Loucy (cell line): ENCODE results near the gene MACROH2A1.
A peak's percentile ranks its signal among the peaks of the same experiment; 100 is the strongest.

Source experiments
- H2AFZ ChIP-seq: fragments of 200-600 bp; sonication (generic); 2 replicates; pipeline ENCODE4 v1.6.0; 2016; ENCODE audit warnings: antibody characterized with exemption, mild to moderate bottlenecking, low read length, moderate library complexity
- H3F3A ChIP-seq: fragments of 200-600 bp; 2 replicates; pipeline ENCODE4 v1.6.0; 2016; ENCODE audit warnings: antibody characterized with exemption, low read depth, mild to moderate bottlenecking
- H3K27me3 ChIP-seq: fragments of 200-600 bp; sonication (generic); 2 replicates; pipeline ENCODE4 v1.6.1; 2014; ENCODE audit warnings: low read length, mild to moderate bottlenecking; ENCODE audit not compliant: insufficient read depth, poor library complexity, severe bottlenecking
- H3K36me3 ChIP-seq: fragments of 200-600 bp; sonication (generic); 2 replicates; pipeline ENCODE4 v1.6.1; 2016; ENCODE audit warnings: low read length; ENCODE audit not compliant: insufficient read depth
- H3K4me1 ChIP-seq: fragments of 200-600 bp; sonication (generic); 2 replicates; pipeline ENCODE4 v1.5.1; 2014; ENCODE audit warnings: low read length, mild to moderate bottlenecking; ENCODE audit not compliant: insufficient read depth, poor library complexity, severe bottlenecking
- H3K4me2 ChIP-seq: fragments of 200-600 bp; sonication (generic); 2 replicates; pipeline ENCODE4 v1.6.0; 2014; ENCODE audit warnings: antibody characterized with exemption, low read length, low read depth, mild to moderate bottlenecking; ENCODE audit not compliant: poor library complexity, severe bottlenecking
- H3K4me3 ChIP-seq: fragments of 200-600 bp; sonication (generic); 2 replicates; pipeline ENCODE4 v1.5.1; 2014; ENCODE audit warnings: low read length, mild to moderate bottlenecking, mixed read lengths; ENCODE audit not compliant: poor library complexity, severe bottlenecking
- H3K79me2 ChIP-seq: fragments of 200-600 bp; sonication (generic); 2 replicates; pipeline ENCODE4 v1.6.1; 2014; ENCODE audit warnings: low read length; ENCODE audit not compliant: insufficient read depth
- H3K9ac ChIP-seq: fragments of 200-600 bp; sonication (generic); 2 replicates; pipeline ENCODE4 v1.6.0; 2014; ENCODE audit warnings: mild to moderate bottlenecking, low read depth, low read length, moderate library complexity; ENCODE audit not compliant: poor library complexity, severe bottlenecking
- H3K9me2 ChIP-seq: fragments of 200-600 bp; sonication (generic); replicated peaks from 2 replicates; pipeline ENCODE4 v1.6.1; 2016; ENCODE audit warnings: low read depth, low read length, mixed read lengths
- H3K9me3 ChIP-seq: fragments of 200-600 bp; sonication (generic); 2 replicates; pipeline ENCODE4 v1.6.1; 2014; ENCODE audit warnings: mild to moderate bottlenecking, antibody characterized with exemption, low read length, low read depth; ENCODE audit not compliant: insufficient read depth
- H4K20me1 ChIP-seq: fragments of 200-600 bp; sonication (generic); 2 replicates; pipeline ENCODE4 v1.6.0; 2014; ENCODE audit warnings: antibody characterized with exemption, low read length, mild to moderate bottlenecking; ENCODE audit not compliant: insufficient read depth, poor library complexity, severe bottlenecking
- CTCF ChIP-seq: fragments of 200-600 bp; sonication (generic); conservative IDR thresholded peaks from 2 replicates; pipeline ENCODE4 v1.5.1; 2014; ENCODE audit warnings: mild to moderate bottlenecking, antibody characterized with exemption, low read length
- EZH2phosphoT487 ChIP-seq: fragments of 200-600 bp; IDR thresholded peaks from 2 replicates; pipeline ENCODE4 v1.6.1; 2018; ENCODE audit warnings: antibody characterized with exemption, mild to moderate bottlenecking, moderate library complexity, borderline replicate concordance

The MACROH2A1 gene

GRCh38 chr5:135382106-135382790 is 16.8 kb downstream of the MACROH2A1 start:
- Histone ChIP-seq H3K9ac (no peak overlapping the region), H3K4me3 (no peak overlapping the region), H4K20me1 (peaks cover 93% of the 10 kb centered on the region), H3F3A (peaks cover 27% of the 10 kb centered on the region), H3K9me3 (no peaks in the 10 kb centered on the region), H3K27me3 (no peaks in the 10 kb centered on the region), H3K4me1 (peaks cover 83% of the 10 kb centered on the region), H2AFZ (no peak overlapping the region), H3K4me2 (peak overlapping the region; percentile 28), H3K36me3 (peaks cover 98% of the 10 kb centered on the region), H3K79me2 (peaks cover 95% of the 10 kb centered on the region), H3K9me2 (no peaks in the 10 kb centered on the region)
- TF ChIP-seq EZH2phosphoT487 (no peak), CTCF (no peak)

- no peak for TF ChIP-seq CTCF
- no peak for TF ChIP-seq EZH2phosphoT487
- Histone ChIP-seq H3K27me3 (no peaks in the 10 kb centered on the region), H3F3A (peaks cover 34% of the 10 kb centered on the region), H3K79me2 (peaks cover 93% of the 10 kb centered on the region), H3K4me2 (peak overlapping the region; percentile 83), H3K9me2 (no peaks in the 10 kb centered on the region), H3K4me3 (no peak overlapping the region), H3K4me1 (peaks cover 84% of the 10 kb centered on the region), H3K9me3 (no peaks in the 10 kb centered on the region), H2AFZ (no peak overlapping the region), H4K20me1 (peaks cover 62% of the 10 kb centered on the region), H3K9ac (peak overlapping the region; percentile 91), H3K36me3 (peaks cover 94% of the 10 kb centered on the region)
Observed at GRCh38 chr5:135379046-135379654, 19.9 kb downstream of the MACROH2A1 start.

GRCh38 chr5:135377751-135378680 is 21.0 kb downstream of the MACROH2A1 start:
- no peaks in the 10 kb centered on the region for H3K27me3 ChIP-seq
- peaks cover 44% of the 10 kb centered on the region for H3F3A ChIP-seq
- H3K4me2 ChIP-seq = peak overlapping the region; percentile 83
- peaks cover 89% of the 10 kb centered on the region for H3K79me2 ChIP-seq
- no peaks in the 10 kb centered on the region for H3K9me3 ChIP-seq
- H3K36me3 ChIP-seq = peaks cover 88% of the 10 kb centered on the region
- peaks cover 87% of the 10 kb centered on the region for H3K4me1 ChIP-seq
- H3K4me3 ChIP-seq = peak overlapping the region; percentile 65
- no peak for TF ChIP-seq EZH2phosphoT487
- no peak; the same call in 1 of the 2 replicates for TF ChIP-seq CTCF
- no peak overlapping the region for H2AFZ ChIP-seq
- H3K9ac ChIP-seq = peak overlapping the region; percentile 91
- H3K9me2 ChIP-seq = no peaks in the 10 kb centered on the region
- H4K20me1 ChIP-seq = peaks cover 51% of the 10 kb centered on the region
